SKM-1 treated with dmso at 0.1 percent for 144 hours (cell line): ENCODE measurements around the gene COPS4.
"Not testable (repeated sequence)": the region's sequence is repeated elsewhere in the genome, so short reads cannot be mapped to it uniquely, and the experiment has no call there.

Experiments used
- DNase-seq: peaks from one replicate; lab custom pipeline; 2025; ENCODE audit not compliant: unreplicated experiment; lab: John Stamatoyannopoulos, UW

COPS4 gene

DNA sequence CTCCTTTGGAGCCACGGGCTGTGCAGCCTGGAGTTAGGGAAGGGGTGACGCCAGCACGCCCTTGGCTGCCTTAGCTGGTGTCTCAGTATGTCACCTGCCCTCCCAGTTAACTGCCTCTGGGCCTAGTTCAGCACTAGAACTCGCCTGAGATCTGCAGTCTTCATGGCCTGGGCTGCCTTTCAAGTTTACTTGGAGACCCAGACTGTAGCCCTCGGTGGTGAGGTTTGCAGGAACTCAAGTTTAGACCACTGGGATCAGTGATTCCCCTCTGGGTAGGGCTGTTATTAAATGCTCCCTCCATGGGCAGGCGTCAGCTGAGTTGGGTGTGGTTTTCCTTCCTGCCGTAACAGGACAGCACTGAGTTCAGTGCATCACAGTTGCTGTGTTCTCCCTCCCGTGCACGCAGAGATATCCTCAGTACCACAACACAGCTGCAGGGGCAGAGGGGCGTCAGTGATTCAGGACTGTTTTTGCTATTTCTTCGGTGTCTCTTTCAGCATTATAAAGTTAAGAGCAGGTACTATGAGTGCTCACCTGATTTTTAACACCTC lies 49.0 kb downstream of the COPS4 start:
- no peak for DNase-seq

DNA sequence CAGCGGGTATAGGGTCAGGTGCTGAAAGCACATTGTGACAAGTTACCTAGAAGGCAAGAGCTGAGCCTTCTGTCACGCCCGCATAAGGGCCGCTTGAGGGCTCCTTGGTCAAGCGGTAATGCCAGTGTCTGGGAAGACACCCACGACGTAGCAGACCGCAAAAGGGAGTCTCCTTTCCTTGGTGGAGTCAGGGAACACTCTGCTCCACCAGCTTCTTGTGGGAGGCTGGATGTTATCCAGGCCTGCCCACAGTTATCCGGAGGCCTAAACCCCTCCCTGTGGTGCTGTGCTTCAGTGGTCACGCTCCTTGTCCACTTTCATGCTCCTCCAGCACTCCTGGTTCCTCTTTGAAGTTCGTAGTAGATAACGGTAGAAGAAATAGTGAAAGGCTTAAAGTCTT lies 50.0 kb downstream of the COPS4 start:
- not testable (repeated sequence) for DNase-seq

DNA sequence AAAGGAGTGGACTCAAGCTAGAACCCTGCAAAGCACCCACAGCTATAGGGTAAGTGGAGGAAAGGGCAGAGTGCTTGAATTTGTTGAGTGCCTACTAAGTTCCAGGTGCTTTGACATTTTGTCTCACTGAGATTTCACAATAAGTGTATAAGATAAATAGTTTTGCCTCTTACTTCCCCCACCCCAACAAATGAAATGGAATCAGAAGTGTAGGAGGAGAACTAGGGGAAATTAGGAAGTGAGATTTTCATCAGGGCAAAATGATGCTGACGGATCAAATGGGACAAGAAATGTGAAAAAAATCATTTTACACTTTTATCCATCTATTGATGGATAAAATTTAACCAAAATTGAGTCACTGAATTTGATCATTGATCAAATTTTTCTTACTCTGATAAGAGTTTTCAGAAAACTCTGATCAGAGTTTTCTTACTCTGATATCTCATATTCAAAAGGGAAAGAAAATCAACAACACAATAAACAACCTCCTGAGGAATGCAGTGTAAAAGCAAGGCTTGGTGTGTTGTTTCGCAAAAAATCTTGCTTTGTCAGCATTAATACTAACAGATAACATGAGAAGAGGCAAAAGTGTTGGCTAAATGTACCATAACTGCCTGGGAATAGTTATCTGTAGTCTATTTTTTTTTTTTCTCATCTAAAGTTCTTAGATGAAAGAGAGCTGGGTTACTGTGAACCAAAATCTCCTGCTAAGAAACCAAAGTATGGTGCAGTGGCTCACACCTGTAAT lies 54.6 kb downstream of the COPS4 start:
- no peak for DNase-seq

DNA sequence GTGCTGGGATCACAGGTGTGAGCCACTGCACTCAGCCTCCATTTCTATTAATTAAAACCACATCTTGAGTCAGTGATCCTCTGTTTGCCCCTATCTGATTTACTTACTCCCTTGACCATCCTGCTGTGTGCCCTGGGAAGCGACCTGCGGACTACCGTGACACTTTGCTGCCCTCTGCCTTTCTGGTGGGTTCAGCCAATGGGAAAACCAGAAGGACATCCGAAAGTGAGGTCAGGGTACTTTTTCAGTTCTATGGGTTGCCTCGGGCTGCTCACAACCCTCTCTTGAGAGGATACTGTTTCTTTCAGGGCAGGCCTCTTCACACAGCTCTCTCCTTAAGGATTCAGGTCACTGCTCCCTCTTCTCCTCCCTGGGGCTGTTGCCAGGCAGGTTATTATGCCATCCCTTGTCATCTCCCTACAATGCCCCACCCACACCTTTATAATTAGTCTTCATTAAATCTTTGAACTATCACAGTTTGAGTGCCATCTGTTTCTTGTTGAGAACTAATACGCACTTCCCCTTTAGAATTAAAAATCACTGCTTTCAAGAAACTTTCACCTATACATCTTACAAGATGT lies 58.2 kb downstream of the COPS4 start:
- DNase-seq, result no peak

DNA sequence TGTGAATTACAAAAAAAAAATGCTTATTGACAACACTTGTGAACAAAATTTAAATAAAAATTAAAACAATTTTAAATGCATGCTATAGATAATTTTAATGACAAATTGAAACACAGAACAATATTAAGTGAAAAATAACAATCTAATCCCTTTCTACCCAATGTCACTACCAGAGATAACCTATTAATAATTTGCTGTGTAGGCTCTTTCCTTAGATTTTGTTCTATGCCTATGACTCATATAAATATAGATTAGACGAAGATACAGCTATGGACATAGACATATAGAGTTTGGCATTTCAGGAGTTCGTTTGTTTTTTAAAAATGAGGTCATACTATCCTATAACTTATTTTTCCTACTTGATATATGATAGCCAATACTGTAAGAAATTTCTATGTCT lies 61.4 kb downstream of the COPS4 start:
- no peak for DNase-seq

DNA sequence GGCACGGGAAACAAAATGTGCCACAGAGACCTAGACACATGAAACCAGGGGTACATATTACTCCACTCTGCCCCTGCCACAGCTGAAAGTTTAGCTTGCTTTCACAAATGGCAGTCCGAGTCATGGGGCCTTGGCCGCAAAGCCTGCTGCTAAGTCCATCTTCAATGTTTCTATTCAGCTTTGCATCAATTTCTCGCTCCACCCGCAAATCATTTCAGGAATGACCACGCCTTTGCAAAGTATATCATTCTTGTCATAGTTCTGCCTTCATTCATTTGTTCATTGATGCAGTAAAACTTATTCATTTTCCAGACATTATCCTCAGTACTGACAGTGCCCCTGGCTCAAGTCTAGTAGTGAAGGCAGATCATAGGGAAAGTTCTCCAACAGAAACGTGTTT lies 70.0 kb downstream of the COPS4 start:
- DNase-seq, result no peak

DNA sequence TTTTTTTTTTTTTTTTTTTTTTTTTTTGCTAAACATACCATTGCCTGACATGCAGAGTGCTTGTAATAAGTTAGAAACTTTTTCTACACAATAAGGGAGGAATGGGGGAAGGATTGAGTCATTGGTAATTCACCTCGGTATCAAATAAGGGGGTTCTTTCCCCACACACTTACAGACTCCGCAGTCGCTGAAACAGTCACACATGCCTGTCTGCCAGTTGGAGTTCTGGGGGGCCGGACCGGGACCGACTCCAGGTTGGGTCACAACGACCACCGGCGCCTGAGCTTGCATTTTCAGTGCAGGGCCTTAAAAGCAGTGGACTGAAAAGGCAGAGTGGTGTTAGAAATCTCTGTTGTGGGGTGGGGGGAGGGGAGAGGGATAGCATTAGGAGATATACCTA lies 72.6 kb downstream of the COPS4 start:
- no peak for DNase-seq

DNA sequence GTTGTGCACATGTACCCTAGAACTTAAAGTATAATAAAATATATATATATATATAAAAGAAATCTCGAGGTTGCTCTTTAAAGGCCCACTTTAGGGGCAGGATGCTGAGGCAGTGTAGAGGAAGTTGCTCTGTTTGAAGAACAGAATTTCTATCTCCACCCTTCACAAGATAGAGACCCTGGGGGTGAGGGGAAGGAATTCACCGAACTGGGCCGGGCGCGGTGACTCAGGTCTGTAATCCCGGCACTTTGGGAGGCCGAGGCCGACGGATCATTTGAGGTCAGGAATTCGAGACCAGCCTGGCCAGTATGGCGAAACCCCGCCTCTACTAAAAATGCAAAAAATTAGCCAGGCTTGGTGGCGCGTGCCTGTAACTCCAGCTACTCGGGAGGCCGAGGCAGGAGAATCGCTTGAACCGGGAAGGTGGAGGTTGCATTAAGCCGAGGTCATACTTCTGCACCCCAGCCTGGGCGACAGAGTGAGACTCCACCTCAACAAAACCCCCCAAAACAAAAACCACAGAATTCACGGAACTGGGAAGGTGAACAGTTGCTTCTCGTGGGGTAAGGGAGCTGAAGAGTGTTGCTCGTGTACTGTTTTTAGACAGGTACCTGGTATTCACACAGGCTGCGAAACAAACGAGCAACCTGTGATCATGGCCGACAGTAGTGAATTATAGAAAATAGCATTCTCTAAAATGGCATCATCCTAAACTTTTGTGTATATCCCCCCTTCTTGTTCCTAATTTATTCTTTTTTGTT lies 73.3 kb downstream of the COPS4 start:
- no peak for DNase-seq

DNA sequence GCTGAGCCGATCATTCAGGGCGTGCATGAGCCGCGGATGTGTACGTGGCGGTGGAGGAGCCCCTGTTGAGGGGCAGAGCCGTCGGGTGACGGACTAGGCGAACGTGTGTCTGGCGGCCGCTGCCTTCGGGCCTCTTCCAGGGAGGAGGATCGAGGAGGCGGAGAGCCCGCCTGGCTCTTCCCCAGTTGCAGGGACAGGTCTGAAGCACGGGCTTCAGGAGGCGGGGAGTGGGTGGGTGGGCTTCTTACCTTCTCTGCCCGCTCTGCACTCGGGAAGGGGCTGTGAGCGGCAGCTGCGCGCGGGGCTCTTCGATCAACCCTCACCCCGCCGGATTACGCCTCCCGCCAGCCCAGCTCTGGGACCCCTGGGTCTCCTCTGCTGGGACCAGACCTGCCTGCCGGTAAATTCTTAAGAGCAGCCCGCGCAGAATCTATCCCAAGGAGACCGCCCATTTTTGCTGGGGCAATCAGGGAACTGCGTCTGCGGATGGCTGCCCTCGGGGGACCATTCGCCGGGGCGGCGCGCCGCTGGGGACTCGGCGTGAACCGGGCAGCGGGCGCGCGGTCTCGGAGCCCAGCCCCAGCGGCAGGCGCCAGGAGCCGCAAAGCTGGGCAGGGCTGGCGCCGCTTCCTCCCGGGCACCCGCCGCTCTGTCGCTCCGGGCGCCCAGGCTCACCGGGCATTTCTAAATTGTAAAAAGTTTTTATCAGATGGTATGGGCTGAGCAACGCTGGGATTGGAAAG lies 74.7 kb downstream of the COPS4 start:
- DNase-seq, result no peak

DNA sequence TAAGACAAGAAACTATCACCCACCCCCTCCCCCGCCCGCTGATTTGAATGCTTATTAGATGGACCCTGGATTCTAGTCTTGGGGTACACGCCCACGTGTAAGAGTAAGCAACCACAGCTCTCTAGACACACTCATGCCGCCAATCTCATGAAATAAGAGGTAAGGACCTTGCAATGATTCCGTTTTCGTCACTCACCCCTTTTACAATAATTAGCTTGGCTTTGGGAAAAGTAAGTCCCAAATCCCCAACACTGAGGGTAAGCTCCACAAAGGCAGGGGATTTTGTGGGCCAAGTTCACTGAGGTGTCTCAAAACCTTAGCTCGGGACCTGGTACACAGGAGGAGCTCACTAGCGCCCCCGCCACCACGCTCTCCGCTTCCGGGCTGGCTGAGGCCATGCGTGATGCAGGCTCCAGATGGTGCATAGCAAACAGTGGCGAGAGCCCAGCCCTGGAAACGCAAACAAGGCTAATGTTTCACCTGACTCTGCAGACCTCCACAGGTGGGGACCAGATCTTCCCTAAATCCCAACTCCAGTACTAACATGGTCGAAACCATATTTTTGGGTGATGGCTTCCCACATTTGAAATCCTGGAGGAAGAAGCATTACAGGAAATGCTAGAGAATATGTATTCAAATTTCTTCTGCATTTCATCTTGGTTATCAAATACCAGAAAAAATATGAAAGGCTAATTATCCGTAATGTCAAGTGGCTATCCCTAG lies 75.4 kb downstream of the COPS4 start:
- DNase-seq, result peak; percentile 66

DNA sequence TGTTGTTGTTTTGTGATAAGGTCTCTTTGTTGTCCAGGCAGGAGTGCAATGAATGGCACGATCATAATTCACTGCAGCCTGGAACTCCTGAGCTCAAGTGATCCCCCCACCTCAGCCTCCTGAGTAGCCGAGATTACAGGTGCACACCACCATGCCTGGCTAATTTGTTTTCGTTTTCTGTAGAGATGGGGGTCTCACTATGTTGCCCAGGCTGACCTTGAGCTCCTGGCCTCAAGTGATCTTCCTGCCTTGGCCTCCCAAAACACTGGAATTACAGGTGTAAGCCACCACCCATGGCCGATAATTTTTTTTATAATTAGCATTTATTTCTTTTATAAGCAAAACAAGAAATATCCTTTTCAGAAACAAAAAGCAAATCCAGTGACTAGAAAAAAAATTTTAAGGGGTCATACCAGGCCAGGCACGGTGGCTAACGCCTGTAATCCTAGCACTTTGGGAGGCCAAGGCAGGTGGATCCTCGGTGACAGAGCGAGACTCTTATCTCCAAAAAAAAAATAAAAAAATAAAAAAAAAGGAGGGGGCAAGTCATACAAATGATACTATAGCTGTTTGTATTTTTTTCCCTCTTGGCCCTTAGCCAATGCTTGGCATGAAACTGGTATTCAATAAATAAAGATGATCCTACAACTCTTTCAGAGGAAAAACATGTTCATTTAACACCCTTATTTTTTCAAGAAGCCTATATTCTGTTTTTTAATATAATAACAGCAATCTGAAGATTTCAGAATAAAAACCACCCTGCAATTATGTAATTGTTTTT lies 76.2 kb downstream of the COPS4 start:
- no peak for DNase-seq

DNA sequence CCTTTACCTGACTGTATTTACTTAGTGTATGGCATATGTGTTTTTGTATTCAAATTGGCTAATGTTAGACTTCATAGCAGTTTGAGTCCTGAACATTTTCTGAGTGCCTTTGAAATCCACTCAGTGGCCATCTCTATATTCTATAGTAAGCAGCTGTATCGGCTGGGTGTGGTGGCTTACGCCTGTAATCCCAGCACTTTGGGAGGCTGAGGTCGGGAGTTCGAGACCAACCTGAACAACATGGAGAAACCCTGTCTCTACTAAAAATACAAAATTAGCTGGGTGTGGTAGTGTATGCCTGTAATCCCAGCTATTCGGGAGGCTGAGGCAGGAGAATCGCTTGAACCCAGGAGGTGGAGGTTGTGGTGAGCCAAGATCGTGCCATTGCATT lies 76.8 kb downstream of the COPS4 start:
- not testable (repeated sequence) for DNase-seq

DNA sequence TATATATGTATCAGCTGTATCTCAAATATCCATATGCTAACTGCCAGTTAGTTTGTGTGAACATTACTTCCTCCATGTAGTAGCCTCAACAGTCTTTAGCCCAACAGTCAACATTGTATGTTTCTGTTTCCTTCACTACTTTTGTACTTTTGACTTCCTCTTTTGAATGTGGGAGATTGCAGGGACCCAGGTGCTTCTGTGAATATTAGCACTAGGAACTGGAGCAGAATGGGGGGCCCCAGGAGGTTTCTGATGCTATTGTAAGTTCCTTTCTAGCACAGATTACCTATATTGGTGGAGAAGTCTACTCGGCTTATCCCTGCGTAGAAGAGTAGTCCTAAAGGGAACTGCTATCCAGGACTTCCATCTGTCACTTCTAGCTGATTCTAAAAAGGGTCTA lies 77.2 kb downstream of the COPS4 start:
- DNase-seq, result peak; percentile 90

DNA sequence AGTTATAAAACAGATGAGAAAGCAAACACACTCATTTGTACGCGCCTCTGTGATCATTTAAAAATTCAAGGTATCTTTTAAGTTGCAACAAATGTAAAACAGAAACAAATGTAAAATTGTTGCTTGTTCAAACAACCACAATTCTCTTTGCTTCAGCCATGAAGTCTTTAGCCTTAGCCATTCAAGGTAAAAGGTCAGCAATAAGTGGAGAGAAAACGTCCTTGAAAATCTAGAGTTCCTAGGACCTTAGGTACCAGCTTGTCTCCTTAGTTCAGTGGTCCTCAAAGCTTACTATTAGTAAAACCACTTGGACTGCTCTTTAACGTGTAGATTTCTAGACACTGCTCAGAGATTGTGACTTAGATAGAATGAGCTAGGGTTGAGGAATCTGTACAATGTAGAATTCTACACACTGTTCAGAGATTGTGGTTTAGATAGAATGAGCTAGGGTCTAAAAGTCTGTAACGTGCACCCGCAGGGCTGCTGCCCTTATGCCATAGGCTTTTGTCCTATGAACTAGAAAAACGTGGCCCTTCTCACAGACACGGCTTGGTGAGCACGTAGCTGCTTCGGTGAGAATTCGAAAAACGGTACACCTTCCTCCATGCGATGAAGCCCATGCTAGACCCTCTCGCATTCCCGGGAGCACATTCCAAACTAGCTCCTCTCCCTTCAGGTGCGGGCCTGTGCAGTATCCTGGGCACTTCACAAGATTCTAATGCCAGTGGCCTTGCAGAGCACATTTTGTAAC lies 77.9 kb downstream of the COPS4 start:
- no peak for DNase-seq

DNA sequence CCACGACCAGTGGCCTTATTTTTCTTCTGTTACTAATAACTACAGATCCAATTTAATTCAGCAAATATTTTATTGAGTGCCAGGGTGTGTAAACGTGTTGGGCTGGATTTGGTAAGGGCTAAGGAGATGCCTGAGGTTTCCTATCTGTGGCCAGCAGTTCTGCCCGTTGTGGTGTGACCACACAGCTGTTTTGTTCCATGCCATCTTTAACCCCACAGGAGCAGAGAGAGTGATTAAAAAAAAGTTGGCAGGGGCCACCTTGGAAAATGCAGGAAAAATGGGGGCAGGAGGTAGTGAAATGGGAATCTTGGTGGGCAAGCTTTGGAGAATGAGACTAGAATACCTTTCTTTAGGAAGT lies 78.4 kb downstream of the COPS4 start:
- peak; percentile 22 for DNase-seq

DNA sequence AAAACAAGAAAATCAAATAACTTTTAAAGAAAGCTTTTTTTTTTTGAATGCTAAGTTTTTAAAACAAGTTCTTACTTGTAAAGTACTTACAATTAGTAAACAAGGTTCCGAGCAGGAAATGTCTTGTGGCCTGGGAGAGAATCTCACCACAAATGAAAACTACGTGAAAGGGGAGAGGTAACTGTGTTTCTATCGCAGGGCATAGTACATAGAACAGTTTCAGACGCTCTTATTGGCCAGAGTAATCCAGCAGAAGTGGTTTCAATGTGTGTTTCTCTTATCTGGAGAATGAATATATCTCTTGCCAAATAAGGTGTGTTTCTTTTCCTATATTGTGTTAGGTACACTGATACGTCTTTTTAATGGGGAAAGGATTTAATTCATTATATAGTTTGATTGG lies 79.6 kb downstream of the COPS4 start, which contains the start of gene PLAC8:
Gene PLAC8 (minus strand): TSS at position 154 of the 400 bp plus-strand sequence. CDS start 6,808 bp downstream, outside the sequence.
- DNase-seq, result peak; percentile 76

DNA sequence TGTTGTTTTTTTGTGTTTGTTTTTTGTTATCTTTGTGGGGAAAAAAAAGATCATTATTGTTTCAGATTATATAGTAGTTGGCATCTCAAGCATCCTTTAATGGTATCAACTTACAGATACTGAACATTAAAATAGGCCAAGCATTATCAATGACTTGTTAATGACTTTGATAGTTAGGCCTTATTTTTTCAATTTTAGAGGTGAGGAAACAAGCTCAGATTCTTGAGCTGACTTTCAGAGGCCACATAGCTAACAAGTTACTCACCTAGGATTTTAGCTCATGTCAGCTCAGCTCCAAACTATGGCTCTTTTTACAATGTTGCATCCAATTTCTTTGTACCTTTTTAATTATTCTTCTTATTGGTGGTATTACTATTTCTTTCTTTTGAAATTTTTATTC lies 80.0 kb downstream of the COPS4 start:
- no peak for DNase-seq

DNA sequence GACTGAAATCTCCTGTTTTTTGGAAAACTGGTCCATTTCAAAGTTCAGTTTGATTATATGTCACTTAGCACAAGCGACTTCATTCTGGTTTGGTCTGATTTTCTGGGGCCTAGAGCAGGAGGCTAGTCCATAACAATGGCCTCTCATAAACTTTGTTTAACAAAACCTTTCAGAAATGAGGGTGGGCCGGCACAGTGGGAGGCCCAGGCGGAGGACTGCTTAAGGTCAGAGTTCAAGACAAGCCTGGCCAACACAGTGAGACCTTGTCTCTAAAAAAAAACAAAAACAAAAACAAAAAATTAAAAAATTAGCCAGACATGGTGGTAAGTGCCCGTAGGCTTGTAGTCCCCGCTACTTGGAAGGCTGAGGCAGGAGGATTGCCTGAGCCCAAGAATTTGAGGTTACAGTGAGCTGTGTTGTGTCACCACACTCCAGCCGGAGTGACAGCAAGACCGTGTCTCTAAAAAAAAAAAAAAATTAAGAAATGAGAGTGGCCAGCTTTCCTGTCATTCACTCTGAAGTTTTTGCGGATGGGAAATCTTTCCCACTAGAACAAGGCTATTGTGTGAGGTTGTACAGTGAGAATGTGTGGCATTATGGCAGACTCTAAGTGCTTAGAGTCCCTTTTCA lies 80.8 kb downstream of the COPS4 start:
- no peak for DNase-seq

DNA sequence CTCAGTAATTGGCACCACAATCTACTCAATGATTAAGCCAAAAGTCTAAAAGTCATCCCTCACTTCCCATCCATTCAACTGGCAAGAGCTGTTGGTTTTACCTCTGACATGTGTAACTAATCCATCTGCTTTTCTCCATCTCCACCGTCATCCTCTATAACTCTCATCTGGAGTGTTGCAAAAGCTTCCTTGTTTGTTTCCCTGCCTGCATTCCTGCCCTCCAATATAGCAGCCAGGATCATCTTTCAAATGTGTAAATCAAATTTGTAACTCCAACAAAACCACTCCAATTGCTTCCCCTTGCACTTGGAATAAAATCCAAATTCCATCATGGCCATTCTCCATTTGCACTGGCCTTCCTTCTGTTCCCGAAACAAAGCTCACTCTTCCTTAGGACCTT lies 83.9 kb downstream of the COPS4 start:
- no peak for DNase-seq
